Ishikawa (cell line): ENCODE results near the gene SRSF6.

Experiments
- CEBPB ChIP-seq: IDR thresholded peaks from 2 replicates; pipeline ENCODE4 v1.6.1; 2012
- FOXM1 ChIP-seq: IDR thresholded peaks from 2 replicates; pipeline ENCODE4 v1.6.1; 2012; ENCODE audit warnings: low read depth, borderline replicate concordance
- MAX ChIP-seq: IDR thresholded peaks from 2 replicates; pipeline ENCODE4 v1.6.1; 2012
- NFIC ChIP-seq: IDR thresholded peaks from 2 replicates; pipeline ENCODE4 v1.6.1; 2012
- RAD21 ChIP-seq: IDR thresholded peaks from 2 replicates; pipeline ENCODE4 v1.6.1; 2012; ENCODE audit warnings: low read depth
- REST ChIP-seq: IDR thresholded peaks from 2 replicates; pipeline ENCODE4 v1.6.1; 2012; ENCODE audit warnings: low read depth, mild to moderate bottlenecking
- TAF1 ChIP-seq: IDR thresholded peaks from 2 replicates; pipeline ENCODE4 v1.6.1; 2012; ENCODE audit warnings: low read depth, mild to moderate bottlenecking

- TF ChIP-seq NFIC (no peak), CEBPB (no peak), RAD21 (no peak), TAF1 (no peak), MAX (no peak), REST (no peak), FOXM1 (no peak)
Measured at GRCh38 chr20:43446361-43446879, 11.3 kb upstream of the SRSF6 start.
